HG03139 (cell line): ENCODE data around the gene PIK3R1.

ENCODE experiments used
- ATAC-seq: cut with Tn5 transposase; IDR thresholded peaks from one replicate; pipeline ENCODE4 v1.9.1; 2021; ENCODE audit not compliant: unreplicated experiment

The PIK3R1 gene

DNA sequence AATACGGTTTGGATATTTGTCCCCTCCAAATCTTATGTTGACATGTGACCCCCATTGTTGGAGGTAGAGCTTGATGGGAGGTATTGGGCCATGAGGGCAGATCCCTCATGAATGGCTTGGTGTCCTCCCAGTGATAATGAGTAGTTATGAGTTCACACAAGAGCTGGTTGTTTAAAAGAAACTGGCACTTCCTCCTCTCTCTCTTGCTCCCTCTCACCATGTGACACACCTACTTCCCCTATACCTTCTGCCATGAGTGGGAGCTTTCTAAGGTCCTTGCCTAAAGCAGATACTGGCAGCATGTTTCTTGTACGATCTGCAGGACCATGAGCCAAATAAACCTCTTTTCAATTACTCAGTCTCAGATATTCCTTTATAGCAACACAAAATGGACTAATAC is 132.0 kb downstream of the PIK3R1 start:
- ATAC-seq = no peak

DNA sequence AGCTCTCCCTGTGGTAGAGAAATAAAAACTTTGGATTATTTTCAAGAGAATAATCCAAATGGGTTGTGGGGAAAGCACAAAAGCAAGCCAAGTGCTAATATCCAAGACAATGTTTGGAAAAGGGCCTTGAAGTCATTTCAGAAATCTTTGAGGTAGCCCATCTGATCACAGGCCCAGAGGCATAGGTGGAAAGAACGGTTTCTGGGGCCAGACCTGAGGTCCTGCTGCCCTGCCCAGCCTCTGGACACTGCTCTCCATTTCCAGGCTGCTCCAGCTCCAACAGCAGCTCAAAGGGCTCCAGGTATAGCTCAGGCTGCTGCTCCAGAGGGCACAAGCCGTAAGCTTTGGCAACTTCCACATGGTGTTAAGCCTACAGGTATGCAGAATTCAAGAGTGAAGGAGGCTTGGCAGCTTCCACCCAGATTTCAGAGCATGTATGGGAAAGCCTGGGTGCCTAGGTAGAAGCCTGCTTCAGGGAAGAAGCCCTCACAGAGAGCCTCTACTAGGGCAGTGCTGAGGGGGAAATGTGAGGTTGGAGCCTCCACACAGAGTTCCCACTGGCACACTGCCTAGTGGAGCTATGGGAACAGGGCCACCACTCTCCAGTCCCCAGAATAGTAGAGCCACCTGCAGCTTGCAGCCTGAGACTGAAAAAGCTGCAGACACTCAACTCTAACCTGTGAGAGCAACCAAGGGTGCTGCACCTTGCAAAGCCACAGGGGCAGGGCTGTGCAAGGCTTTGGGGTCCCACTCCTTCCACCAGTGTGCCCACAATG is 133.1 kb downstream of the PIK3R1 start:
- no peak for ATAC-seq

DNA sequence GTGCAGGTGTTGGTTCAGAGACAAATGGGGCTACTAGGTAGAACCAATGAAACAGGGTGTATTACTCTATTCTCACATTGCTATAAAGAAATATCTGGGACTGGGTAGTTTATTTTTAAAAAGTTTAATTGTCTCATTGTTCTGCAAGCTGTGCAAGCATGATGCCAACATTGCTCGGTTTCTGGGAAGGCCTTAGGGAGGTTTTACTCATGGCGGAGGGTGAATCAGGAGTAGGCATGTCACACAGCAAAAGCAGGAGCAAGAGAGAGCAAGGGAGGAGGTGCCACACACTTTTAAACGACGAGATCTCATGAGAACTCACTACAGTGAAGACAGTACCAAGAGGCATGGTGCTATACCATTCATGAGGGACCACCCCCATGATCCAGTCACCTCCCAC is 134.6 kb downstream of the PIK3R1 start:
- ATAC-seq = no peak
